RWPE2 (cell line): Measurements from ENCODE around the gene FYCO1.

Source experiments
- ATAC-seq: fragments of 200-7000 bp; cut with Tn5 transposase; 3 replicates; pipeline ENCODE4 v1.9.1; 2021; ENCODE audit warnings: low read depth
- DNase-seq: peaks from one replicate; pipeline ENCODE4 v3.0.0-alpha.2; 2020; ENCODE audit warnings: low spot score
- H3K27ac ChIP-seq: fragments of 450-650 bp; 2 replicates; pipeline ENCODE4 v1.5.1; 2017; ENCODE audit warnings: mild to moderate bottlenecking; ENCODE audit not compliant: poor library complexity, severe bottlenecking
- H3K27me3 ChIP-seq: fragments of 250-450 bp; sonication (Bioruptor Pico); 2 replicates; pipeline ENCODE4 v1.5.1; 2021; ENCODE audit warnings: mild to moderate bottlenecking, moderate library complexity; ENCODE audit not compliant: insufficient read depth, poor library complexity, severe bottlenecking
- H3K36me3 ChIP-seq: fragments of 250-450 bp; sonication (Bioruptor Pico); 2 replicates; pipeline ENCODE4 v1.5.1; 2020; ENCODE audit warnings: low read depth, mild to moderate bottlenecking, moderate library complexity
- H3K4me1 ChIP-seq: fragments of 250-450 bp; sonication (Bioruptor Pico); 2 replicates; pipeline ENCODE4 v1.5.1; 2021; ENCODE audit warnings: mild to moderate bottlenecking, moderate library complexity; ENCODE audit not compliant: insufficient read depth, poor library complexity, severe bottlenecking
- H3K4me3 ChIP-seq: fragments of 250-450 bp; sonication (Bioruptor Pico); 2 replicates; pipeline ENCODE4 v1.5.1; 2021; ENCODE audit warnings: mild to moderate bottlenecking, moderate library complexity; ENCODE audit not compliant: severe bottlenecking
- H3K9me3 ChIP-seq: fragments of 250-450 bp; sonication (Bioruptor Pico); 2 replicates; pipeline ENCODE4 v1.5.1; 2021; ENCODE audit warnings: mild to moderate bottlenecking, moderate library complexity; ENCODE audit not compliant: severe bottlenecking
- CTCF ChIP-seq: fragments of 450-650 bp; IDR thresholded peaks from one replicate; pipeline ENCODE4 v1.5.1; 2017; ENCODE audit warnings: mild to moderate bottlenecking, moderate library complexity; ENCODE audit not compliant: poor library complexity, severe bottlenecking

FYCO1 gene

GRCh38 chr3:45904931-45905330 lies 90.7 kb downstream of the FYCO1 start:
- H3K27ac ChIP-seq, result no peak overlapping the region
- TF ChIP-seq CTCF, result no peak
- DNase-seq, result no peak
- H3K4me1 ChIP-seq, result no peaks in the 10 kb centered on the region
- H3K27me3 ChIP-seq, result no peaks in the 10 kb centered on the region
- H3K4me3 ChIP-seq, result no peak overlapping the region
- no peaks in the 10 kb centered on the region for H3K9me3 ChIP-seq
- ATAC-seq, result no peak
- no peaks in the 10 kb centered on the region for H3K36me3 ChIP-seq

DNA sequence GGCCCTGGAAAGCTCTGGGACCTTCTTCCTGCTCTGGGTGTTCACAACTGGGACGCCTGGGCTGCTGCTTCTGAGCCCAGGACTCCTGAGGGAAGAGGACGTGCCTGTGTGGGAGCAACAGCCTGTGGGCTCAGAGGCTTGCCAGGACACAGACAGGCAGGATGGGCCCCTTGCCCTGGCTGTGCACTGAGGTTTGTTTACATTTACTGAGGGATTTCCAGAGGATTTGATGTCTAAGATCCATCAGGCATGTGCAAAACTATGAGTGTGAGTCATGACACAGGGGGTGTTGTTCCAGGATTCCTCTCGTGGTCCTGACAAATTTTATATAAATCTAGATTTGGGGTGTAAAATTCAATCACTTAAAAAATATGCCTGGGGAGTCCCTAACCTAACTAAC lies 98.7 kb downstream of the FYCO1 start:
- Histone ChIP-seq H3K27ac (no peak overlapping the region), H3K27me3 (no peaks in the 10 kb centered on the region), H3K9me3 (no peaks in the 10 kb centered on the region), H3K4me1 (peaks cover 24% of the 10 kb centered on the region), H3K4me3 (no peak overlapping the region), H3K36me3 (no peaks in the 10 kb centered on the region)
- TF ChIP-seq CTCF, result no peak
- DNase-seq (no peak), ATAC-seq (peak; percentile 79)

GRCh38 chr3:45895686-45896468 lies 99.7 kb downstream of the FYCO1 start:
- no peak for TF ChIP-seq CTCF
- Histone ChIP-seq H3K4me3 (no peak overlapping the region), H3K27ac (no peak overlapping the region), H3K27me3 (no peaks in the 10 kb centered on the region), H3K36me3 (no peaks in the 10 kb centered on the region), H3K4me1 (peaks cover 24% of the 10 kb centered on the region), H3K9me3 (no peaks in the 10 kb centered on the region)
- DNase-seq (no peak), ATAC-seq (no peak)

DNA sequence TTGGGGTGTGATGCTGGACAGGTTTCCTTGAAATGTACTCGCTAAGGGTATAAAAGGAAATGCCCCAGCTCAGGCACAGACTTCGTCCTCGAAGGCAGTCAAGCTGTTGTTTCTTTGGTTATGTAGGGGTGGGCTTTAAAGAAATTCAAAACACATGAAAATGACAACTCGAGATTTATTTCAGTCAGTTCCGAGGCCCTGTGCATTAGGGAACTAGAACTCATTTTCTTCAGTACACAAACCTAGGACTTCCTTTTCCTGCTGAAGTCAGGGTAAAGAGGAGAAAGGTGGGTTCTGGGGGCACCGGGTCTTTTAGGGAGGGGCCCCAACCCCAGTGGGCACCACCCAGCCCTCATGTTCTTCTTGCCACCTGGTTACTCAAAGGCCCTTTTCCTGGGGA lies 101.6 kb downstream of the FYCO1 start:
- ATAC-seq (no peak), DNase-seq (no peak)
- H3K27ac ChIP-seq, result no peak overlapping the region
- H3K4me1 ChIP-seq, result peaks cover 24% of the 10 kb centered on the region
- no peaks in the 10 kb centered on the region for H3K36me3 ChIP-seq
- no peaks in the 10 kb centered on the region for H3K27me3 ChIP-seq
- TF ChIP-seq CTCF, result no peak
- H3K4me3 ChIP-seq, result no peak overlapping the region
- H3K9me3 ChIP-seq, result no peaks in the 10 kb centered on the region

GRCh38 chr3:45892161-45892560 lies 103.5 kb downstream of the FYCO1 start:
- no peak for TF ChIP-seq CTCF
- DNase-seq, result no peak
- Histone ChIP-seq H3K4me3 (no peak overlapping the region), H3K9me3 (no peaks in the 10 kb centered on the region), H3K27ac (no peak overlapping the region), H3K27me3 (no peaks in the 10 kb centered on the region), H3K36me3 (no peaks in the 10 kb centered on the region), H3K4me1 (peaks cover 23% of the 10 kb centered on the region)
- no peak for ATAC-seq
